Measurements from ENCODE around the gene B4GALNT1. TPM values are rescaled to one million over a fixed set of nuclear protein-coding genes. Genes with fewer than 3 reads are reported as not detected.

Gene B4GALNT1
- total RNA-seq, 1 donor from 2014 or later = 0.78 TPM

DNA sequence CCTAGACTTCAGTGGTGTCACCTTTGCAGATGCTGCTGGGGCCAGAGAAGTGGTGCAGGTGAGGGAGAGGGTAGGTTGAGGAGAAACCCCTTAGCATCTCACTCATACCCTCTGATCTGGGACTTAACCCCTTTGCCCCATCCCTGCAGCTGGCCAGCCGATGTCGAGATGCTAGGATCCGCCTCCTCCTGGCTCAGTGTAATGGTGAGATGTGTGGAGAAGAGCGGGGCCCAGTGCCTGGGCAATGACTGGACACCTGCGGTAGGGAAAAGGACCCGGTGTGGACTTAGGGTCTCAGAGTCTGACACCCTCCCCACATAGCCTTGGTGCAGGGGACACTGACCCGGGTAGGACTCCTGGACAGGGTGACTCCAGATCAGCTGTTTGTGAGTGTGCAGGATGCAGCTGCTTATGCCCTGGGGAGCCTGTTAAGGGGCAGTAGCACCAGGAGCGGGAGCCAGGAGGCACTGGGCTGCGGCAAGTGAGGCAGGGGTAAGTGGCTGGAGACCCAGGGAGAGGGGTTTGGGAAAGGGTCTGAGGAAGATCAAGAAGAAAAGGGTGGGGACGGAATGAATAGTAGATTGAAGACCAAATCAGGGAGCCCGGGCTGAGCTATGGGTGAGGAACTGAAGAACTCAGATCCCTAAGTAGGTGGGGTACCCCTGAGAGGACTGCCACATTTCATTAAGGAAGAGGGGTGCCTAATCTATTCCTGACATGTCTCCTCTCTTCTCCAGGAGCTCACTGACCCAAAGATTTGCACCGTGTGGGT, 7.6 kb downstream of the B4GALNT1 start:
- Mint-ChIP-seq H3K4me3 (no peak overlapping the region), H3K27ac (no peak overlapping the region), H3K36me3 (peaks cover 4% of the 10 kb centered on the region), H3K27me3 (ENCODE audit: low read depth) (peaks cover 100% of the 10 kb centered on the region), H3K9me3 (no peaks in the 10 kb centered on the region), H3K4me1 (peaks cover 11% of the 10 kb centered on the region)
- TF ChIP-seq, protein P1, sequence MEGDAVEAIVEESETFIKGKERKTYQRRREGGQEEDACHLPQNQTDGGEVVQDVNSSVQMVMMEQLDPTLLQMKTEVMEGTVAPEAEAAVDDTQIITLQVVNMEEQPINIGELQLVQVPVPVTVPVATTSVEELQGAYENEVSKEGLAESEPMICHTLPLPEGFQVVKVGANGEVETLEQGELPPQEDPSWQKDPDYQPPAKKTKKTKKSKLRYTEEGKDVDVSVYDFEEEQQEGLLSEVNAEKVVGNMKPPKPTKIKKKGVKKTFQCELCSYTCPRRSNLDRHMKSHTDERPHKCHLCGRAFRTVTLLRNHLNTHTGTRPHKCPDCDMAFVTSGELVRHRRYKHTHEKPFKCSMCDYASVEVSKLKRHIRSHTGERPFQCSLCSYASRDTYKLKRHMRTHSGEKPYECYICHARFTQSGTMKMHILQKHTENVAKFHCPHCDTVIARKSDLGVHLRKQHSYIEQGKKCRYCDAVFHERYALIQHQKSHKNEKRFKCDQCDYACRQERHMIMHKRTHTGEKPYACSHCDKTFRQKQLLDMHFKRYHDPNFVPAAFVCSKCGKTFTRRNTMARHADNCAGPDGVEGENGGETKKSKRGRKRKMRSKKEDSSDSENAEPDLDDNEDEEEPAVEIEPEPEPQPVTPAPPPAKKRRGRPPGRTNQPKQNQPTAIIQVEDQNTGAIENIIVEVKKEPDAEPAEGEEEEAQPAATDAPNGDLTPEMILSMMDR (IDR thresholded peaks at IDR 0.05; ENCODE audit: unreplicated experiment) = no peak
- DNase-seq (ENCODE audit: low spot score in 2 of 2, unreplicated experiment in 2 of 2) = no peak

DNA sequence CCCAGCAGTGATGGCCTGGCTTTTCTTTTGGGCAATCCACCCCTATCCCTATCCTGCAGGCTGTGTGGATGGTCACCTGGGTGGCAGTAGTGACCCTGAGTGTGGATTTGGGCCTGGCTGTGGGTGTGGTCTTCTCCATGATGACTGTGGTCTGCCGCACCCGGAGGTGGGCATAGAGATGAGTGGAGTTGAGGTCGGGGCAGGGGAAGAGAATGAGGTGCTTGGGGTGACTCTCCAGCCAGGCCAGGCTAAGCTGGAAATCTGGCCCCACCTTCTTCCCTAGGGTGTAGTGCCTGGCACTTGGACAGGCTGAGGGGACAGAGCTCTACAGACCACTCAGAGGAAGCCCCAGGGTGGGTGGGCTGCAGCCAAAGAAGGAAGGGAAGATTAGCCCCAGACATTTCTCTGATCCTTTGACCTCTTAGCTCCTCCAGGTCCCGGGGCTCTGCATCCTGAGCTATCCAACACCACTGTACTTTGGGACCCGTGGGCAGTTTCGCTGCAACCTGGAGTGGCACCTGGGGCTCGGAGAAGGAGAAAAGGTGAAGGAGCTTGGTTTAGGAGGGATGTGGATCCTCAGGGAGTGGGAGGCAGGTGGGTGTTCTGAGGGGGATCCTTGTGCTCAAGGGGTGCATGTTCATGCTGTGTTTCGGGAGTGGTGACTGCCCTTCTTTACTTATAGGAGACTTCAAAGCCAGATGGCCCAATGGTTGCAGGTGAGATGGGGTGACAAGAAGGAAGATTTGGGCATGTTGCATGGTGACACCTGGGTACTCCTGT, 8.4 kb downstream of the B4GALNT1 start:
- peaks cover 4% of the 10 kb centered on the region for H3K36me3 Mint-ChIP-seq
- no peak for DNase-seq (ENCODE audit: low spot score in 2 of 2, unreplicated experiment in 2 of 2)
- H3K4me3 Mint-ChIP-seq = no peak overlapping the region
- no peak overlapping the region for H3K27ac Mint-ChIP-seq
- peaks cover 12% of the 10 kb centered on the region for H3K4me1 Mint-ChIP-seq
- TF ChIP-seq, protein P1 (IDR thresholded peaks at IDR 0.05; ENCODE audit: unreplicated experiment) = no peak
- H3K27me3 Mint-ChIP-seq (ENCODE audit: low read depth) = peaks cover 100% of the 10 kb centered on the region
- no peaks in the 10 kb centered on the region for H3K9me3 Mint-ChIP-seq

DNA sequence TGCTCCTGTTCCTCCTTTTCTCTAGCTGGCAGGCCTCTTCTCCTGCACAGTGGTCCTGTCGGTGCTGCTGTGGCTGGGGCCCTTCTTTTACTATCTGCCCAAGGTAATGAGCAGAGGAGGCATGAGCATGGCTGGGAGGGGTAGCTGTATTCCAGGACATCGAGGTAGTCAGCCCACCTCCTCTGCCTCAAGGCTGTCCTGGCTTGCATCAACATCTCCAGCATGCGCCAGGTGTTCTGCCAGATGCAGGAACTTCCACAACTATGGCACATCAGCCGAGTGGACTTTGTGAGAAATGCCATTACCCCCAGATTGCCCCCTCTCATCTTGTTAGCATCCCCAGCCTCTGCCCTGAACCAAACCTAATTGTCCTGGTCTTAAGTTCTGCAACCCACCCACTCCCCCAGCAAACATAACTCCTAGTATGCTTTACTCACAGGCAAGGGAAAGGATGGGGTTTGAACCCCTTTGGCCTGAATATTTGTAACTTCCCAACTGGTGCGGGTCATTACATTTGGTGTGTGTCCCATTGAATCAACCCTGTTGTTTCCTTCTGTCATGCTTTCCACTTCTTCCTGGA, 9.1 kb downstream of the B4GALNT1 start:
- no peak overlapping the region for H3K27ac Mint-ChIP-seq
- peaks cover 14% of the 10 kb centered on the region for H3K4me1 Mint-ChIP-seq
- peaks cover 100% of the 10 kb centered on the region for H3K27me3 Mint-ChIP-seq (ENCODE audit: low read depth)
- TF ChIP-seq, protein P1 (IDR thresholded peaks at IDR 0.05; ENCODE audit: unreplicated experiment) = no peak
- no peaks in the 10 kb centered on the region for H3K9me3 Mint-ChIP-seq
- DNase-seq (ENCODE audit: low spot score in 2 of 2, unreplicated experiment in 2 of 2) = no peak
- H3K36me3 Mint-ChIP-seq = peaks cover 8% of the 10 kb centered on the region
- H3K4me3 Mint-ChIP-seq = no peak overlapping the region

DNA sequence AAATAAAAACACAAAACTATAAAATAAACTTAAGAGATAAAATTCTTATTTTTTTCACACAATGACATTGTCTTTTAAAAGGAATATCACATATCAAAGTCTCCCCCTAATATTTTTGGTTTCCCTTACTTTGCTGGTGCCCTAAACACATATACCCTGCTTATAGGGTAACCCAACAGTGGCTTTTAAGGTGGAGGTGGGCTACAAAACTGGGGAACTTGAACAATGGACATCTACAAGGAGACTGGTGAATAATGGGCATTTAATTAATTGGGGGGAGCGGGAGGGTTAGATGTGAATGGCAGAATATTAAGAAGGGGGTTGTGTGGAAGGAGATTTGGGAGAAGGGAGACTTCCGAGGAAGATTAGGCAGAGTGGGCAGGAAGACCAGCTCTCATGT, 9.6 kb downstream of the B4GALNT1 start:
- H3K9me3 Mint-ChIP-seq = no peaks in the 10 kb centered on the region
- peaks cover 14% of the 10 kb centered on the region for H3K4me1 Mint-ChIP-seq
- no peak overlapping the region for H3K4me3 Mint-ChIP-seq
- peaks cover 10% of the 10 kb centered on the region for H3K36me3 Mint-ChIP-seq
- TF ChIP-seq, protein P1 (IDR thresholded peaks at IDR 0.05; ENCODE audit: unreplicated experiment) = no peak
- no peak for DNase-seq (ENCODE audit: low spot score in 2 of 2, unreplicated experiment in 2 of 2)
- peaks cover 100% of the 10 kb centered on the region for H3K27me3 Mint-ChIP-seq (ENCODE audit: low read depth)
- no peak overlapping the region for H3K27ac Mint-ChIP-seq

DNA sequence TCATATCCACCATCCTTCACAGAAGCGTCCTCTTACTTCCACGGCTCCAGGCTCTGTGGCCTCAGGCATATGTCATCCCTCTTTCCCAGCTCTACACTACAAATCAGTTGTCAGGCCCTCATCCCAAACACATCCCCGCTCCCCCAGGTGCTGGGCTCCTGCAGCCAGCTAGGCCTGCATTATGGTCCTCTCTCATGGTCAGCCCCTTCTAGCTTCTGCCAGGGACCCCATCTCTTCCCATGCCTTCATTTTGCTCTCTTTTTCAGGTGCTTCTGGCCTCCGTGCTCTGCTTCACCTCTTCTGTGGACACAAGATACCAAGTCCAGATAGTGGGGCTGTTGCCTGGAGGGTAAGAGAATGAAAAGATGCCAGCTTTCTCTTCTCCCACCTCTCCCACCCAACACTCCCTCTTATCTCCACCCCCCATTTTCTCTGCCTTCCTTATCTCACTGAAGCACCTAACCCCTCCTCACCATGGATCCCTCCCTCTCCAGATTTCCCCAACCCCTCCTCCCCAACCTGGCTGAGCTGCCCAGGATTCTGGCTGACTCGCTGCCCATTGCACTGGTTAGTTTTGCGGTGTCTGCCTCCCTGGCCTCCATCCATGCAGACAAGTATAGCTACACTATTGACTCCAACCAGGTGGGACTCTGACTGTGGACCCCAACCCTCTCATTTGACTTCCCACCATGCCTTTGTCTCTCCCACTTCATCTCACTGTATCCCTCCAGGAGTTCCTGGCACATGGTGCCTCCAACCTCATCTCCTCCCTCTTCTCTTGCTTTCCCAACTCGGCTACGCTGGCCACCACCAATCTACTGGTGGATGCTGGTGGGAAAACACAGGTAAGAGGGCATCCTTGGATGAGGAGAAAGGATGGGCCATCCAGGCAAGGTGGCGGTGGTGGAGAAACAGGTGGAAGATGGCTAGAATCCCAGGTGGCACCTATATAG, 10.4 kb downstream of the B4GALNT1 start:
- Mint-ChIP-seq H3K4me1 (peaks cover 14% of the 10 kb centered on the region), H3K36me3 (peaks cover 17% of the 10 kb centered on the region)

More for the DNA sequence above, 10.4 kb downstream of the B4GALNT1 start:
- no peaks in the 10 kb centered on the region for H3K9me3 Mint-ChIP-seq
- H3K4me3 Mint-ChIP-seq = no peak overlapping the region
- no peak overlapping the region for H3K27ac Mint-ChIP-seq
- peaks cover 100% of the 10 kb centered on the region for H3K27me3 Mint-ChIP-seq (ENCODE audit: low read depth)
- no peak for DNase-seq (ENCODE audit: low spot score in 2 of 2, unreplicated experiment in 2 of 2)
- TF ChIP-seq, protein P1 (IDR thresholded peaks at IDR 0.05; ENCODE audit: unreplicated experiment) = no peak

Measured in mesothelial cell of epicardium (in vitro differentiated cells).